ENCODE measurements around the gene TTC21B. TPM values are rescaled to one million over a fixed set of nuclear protein-coding genes. Genes with fewer than 3 reads are reported as not detected.

Gene TTC21B
- total and polyA plus RNA-seq, 2 of the 8 experiments (the other 6 are each of a cell fraction or from before 2014, with no cell fraction given), result 6.9 to 20.8 TPM

DNA sequence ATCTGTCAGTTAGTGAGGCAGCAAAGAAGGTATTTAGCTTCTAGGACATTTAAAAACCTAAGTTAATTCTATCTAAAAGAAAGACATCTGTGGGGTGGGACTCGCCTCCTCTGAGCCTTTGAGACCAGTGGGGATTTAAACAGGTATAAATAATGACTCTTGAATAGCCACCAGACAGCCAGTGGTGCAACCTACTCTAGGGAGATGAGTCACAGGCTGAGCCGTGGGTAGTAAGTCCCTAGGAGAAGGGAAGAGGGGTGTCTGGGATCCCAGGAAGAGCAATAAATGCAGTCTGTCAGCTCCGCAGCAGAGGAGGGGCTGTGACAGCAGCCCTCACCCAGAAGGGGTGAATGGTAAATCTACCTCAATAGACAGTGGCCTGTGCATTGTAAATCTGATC is 116.5 kb downstream of the TTC21B start (continued):
- TF ChIP-seq, protein P1, sequence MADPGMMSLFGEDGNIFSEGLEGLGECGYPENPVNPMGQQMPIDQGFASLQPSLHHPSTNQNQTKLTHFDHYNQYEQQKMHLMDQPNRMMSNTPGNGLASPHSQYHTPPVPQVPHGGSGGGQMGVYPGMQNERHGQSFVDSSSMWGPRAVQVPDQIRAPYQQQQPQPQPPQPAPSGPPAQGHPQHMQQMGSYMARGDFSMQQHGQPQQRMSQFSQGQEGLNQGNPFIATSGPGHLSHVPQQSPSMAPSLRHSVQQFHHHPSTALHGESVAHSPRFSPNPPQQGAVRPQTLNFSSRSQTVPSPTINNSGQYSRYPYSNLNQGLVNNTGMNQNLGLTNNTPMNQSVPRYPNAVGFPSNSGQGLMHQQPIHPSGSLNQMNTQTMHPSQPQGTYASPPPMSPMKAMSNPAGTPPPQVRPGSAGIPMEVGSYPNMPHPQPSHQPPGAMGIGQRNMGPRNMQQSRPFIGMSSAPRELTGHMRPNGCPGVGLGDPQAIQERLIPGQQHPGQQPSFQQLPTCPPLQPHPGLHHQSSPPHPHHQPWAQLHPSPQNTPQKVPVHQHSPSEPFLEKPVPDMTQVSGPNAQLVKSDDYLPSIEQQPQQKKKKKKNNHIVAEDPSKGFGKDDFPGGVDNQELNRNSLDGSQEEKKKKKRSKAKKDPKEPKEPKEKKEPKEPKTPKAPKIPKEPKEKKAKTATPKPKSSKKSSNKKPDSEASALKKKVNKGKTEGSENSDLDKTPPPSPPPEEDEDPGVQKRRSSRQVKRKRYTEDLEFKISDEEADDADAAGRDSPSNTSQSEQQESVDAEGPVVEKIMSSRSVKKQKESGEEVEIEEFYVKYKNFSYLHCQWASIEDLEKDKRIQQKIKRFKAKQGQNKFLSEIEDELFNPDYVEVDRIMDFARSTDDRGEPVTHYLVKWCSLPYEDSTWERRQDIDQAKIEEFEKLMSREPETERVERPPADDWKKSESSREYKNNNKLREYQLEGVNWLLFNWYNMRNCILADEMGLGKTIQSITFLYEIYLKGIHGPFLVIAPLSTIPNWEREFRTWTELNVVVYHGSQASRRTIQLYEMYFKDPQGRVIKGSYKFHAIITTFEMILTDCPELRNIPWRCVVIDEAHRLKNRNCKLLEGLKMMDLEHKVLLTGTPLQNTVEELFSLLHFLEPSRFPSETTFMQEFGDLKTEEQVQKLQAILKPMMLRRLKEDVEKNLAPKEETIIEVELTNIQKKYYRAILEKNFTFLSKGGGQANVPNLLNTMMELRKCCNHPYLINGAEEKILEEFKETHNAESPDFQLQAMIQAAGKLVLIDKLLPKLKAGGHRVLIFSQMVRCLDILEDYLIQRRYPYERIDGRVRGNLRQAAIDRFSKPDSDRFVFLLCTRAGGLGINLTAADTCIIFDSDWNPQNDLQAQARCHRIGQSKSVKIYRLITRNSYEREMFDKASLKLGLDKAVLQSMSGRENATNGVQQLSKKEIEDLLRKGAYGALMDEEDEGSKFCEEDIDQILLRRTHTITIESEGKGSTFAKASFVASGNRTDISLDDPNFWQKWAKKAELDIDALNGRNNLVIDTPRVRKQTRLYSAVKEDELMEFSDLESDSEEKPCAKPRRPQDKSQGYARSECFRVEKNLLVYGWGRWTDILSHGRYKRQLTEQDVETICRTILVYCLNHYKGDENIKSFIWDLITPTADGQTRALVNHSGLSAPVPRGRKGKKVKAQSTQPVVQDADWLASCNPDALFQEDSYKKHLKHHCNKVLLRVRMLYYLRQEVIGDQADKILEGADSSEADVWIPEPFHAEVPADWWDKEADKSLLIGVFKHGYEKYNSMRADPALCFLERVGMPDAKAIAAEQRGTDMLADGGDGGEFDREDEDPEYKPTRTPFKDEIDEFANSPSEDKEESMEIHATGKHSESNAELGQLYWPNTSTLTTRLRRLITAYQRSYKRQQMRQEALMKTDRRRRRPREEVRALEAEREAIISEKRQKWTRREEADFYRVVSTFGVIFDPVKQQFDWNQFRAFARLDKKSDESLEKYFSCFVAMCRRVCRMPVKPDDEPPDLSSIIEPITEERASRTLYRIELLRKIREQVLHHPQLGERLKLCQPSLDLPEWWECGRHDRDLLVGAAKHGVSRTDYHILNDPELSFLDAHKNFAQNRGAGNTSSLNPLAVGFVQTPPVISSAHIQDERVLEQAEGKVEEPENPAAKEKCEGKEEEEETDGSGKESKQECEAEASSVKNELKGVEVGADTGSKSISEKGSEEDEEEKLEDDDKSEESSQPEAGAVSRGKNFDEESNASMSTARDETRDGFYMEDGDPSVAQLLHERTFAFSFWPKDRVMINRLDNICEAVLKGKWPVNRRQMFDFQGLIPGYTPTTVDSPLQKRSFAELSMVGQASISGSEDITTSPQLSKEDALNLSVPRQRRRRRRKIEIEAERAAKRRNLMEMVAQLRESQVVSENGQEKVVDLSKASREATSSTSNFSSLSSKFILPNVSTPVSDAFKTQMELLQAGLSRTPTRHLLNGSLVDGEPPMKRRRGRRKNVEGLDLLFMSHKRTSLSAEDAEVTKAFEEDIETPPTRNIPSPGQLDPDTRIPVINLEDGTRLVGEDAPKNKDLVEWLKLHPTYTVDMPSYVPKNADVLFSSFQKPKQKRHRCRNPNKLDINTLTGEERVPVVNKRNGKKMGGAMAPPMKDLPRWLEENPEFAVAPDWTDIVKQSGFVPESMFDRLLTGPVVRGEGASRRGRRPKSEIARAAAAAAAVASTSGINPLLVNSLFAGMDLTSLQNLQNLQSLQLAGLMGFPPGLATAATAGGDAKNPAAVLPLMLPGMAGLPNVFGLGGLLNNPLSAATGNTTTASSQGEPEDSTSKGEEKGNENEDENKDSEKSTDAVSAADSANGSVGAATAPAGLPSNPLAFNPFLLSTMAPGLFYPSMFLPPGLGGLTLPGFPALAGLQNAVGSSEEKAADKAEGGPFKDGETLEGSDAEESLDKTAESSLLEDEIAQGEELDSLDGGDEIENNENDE (IDR thresholded peaks at IDR 0.05; ENCODE audit: insufficient replicate concordance, low read length), result no peak
- TF ChIP-seq RAD21 (IDR thresholded peaks at IDR 0.05 in 1 of 2, conservative IDR thresholded peaks at IDR 0.05 in 1 of 2; ENCODE audit: low read depth in 2 of 2, low read length in 2 of 2) (no peak), NANOG (IDR thresholded peaks at IDR 0.05; ENCODE audit: insufficient read depth, low read depth, low read length, poor library complexity, severe bottlenecking) (no peak), SIN3A (conservative IDR thresholded peaks at IDR 0.05 in 1 of 2, IDR thresholded peaks at IDR 0.05 in 1 of 2; ENCODE audit: low read depth in 1 of 2, low read length in 2 of 2) (no peak), NRF1 (IDR thresholded peaks at IDR 0.05; ENCODE audit: low read depth, low read length) (no peak), POU5F1 (IDR thresholded peaks at IDR 0.05; ENCODE audit: low read depth, low read length) (no peak), TBP (IDR thresholded peaks at IDR 0.05; ENCODE audit: low read depth, low read length) (no peak)
- TF ChIP-seq, protein P2, sequence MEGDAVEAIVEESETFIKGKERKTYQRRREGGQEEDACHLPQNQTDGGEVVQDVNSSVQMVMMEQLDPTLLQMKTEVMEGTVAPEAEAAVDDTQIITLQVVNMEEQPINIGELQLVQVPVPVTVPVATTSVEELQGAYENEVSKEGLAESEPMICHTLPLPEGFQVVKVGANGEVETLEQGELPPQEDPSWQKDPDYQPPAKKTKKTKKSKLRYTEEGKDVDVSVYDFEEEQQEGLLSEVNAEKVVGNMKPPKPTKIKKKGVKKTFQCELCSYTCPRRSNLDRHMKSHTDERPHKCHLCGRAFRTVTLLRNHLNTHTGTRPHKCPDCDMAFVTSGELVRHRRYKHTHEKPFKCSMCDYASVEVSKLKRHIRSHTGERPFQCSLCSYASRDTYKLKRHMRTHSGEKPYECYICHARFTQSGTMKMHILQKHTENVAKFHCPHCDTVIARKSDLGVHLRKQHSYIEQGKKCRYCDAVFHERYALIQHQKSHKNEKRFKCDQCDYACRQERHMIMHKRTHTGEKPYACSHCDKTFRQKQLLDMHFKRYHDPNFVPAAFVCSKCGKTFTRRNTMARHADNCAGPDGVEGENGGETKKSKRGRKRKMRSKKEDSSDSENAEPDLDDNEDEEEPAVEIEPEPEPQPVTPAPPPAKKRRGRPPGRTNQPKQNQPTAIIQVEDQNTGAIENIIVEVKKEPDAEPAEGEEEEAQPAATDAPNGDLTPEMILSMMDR (IDR thresholded peaks at IDR 0.05; ENCODE audit: control extremely low read depth in 1 of 3, insufficient read depth in 1 of 3, low read depth in 1 of 3, low read length in 3 of 3), result no peak
